Neural crest cell (in vitro differentiated cells): ENCODE results near the gene FLRT2. TPM values are rescaled to one million over a fixed set of nuclear protein-coding genes. Genes with fewer than 3 reads are reported as not detected.

Source experiments
- DNase-seq: peaks from one replicate; pipeline ENCODE4 v3.0.0; 2021; ENCODE audit warnings: low read depth, mixed read lengths, low spot score
- H3K27ac Mint-ChIP-seq: one replicate; pipeline ENCODE4 v1.8.0; 2021; ENCODE audit warnings: mild to moderate bottlenecking, mixed read lengths; ENCODE audit not compliant: unreplicated experiment
- H3K27me3 Mint-ChIP-seq: 2 replicates; pipeline ENCODE4 v1.8.0; 2021; ENCODE audit warnings: low read depth, mild to moderate bottlenecking, mixed read lengths
- H3K36me3 Mint-ChIP-seq: 2 replicates; pipeline ENCODE4 v1.8.0; 2021; ENCODE audit warnings: low read depth, mild to moderate bottlenecking, mixed read lengths
- H3K4me1 Mint-ChIP-seq: 2 replicates; pipeline ENCODE4 v1.8.0; 2021; ENCODE audit warnings: mixed read lengths
- H3K4me3 Mint-ChIP-seq: one replicate; pipeline ENCODE4 v1.8.0; 2021; ENCODE audit warnings: mild to moderate bottlenecking, mixed read lengths
- H3K9me3 Mint-ChIP-seq: 2 replicates; pipeline ENCODE4 v1.8.0; 2021; ENCODE audit warnings: mixed read lengths
- total RNA-seq: library from RNA; stranded (reverse); gene quantifications from 2 replicates; pipeline ENCODE4 v1.2.1, GENCODE V29; 2021
- TF ChIP-seq, protein P1 (sequence below): fragments of 200-600 bp; sonication (generic); conservative IDR thresholded peaks from 2 replicates; pipeline ENCODE4 v1.5.0; 2021; ENCODE audit warnings: antibody characterized with exemption, mild to moderate bottlenecking

FLRT2 gene
- total RNA-seq, 1 donor from 2014 or later = 13.5 TPM

DNA sequence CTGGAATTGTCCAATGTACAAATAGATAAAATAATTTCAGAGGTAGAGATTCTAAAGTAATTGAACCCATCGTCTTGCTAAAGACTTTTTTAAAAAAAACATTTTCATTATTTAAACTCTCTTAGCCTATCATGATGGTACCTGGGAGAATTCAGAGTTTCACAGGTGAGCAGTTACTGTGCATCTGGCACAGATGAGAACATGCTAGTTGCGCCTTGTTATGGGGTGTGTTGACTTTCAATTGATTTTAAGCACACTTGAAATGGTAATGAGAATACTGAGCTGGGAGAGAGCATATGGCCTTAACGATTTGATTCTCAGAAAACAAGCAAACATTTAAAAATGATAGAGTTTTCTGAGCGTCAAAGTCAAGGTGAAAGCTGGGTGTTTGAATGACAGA lies 66.6 kb downstream of the FLRT2 start:
- H3K36me3 Mint-ChIP-seq = peaks cover 2% of the 10 kb centered on the region
- TF ChIP-seq, protein P1, sequence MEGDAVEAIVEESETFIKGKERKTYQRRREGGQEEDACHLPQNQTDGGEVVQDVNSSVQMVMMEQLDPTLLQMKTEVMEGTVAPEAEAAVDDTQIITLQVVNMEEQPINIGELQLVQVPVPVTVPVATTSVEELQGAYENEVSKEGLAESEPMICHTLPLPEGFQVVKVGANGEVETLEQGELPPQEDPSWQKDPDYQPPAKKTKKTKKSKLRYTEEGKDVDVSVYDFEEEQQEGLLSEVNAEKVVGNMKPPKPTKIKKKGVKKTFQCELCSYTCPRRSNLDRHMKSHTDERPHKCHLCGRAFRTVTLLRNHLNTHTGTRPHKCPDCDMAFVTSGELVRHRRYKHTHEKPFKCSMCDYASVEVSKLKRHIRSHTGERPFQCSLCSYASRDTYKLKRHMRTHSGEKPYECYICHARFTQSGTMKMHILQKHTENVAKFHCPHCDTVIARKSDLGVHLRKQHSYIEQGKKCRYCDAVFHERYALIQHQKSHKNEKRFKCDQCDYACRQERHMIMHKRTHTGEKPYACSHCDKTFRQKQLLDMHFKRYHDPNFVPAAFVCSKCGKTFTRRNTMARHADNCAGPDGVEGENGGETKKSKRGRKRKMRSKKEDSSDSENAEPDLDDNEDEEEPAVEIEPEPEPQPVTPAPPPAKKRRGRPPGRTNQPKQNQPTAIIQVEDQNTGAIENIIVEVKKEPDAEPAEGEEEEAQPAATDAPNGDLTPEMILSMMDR = no peak

DNA sequence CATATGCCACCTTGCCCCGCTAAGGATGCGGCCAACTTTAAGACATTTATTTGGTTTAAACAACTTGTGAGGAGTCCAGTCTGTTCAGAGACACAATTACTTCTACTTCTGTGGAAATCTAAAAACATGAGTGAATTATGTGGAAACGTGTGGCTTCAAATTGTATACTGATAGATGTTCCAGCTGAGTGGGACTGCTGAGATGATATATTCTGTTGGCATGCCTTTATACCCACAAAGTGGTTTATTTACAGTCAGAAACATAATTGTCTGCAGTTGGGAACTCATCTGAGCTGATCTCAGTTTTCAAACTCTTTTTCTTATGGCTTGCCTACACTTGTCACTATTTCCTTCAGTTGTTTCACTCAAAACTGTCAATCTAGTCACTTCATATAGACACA lies 67.8 kb downstream of the FLRT2 start:
- H3K36me3 Mint-ChIP-seq = peaks cover 2% of the 10 kb centered on the region
- H3K27me3 Mint-ChIP-seq = no peaks in the 10 kb centered on the region
- no peaks in the 10 kb centered on the region for H3K9me3 Mint-ChIP-seq
- no peak overlapping the region for H3K4me3 Mint-ChIP-seq
- no peak overlapping the region for H3K27ac Mint-ChIP-seq
- H3K4me1 Mint-ChIP-seq = peaks cover 8% of the 10 kb centered on the region
- TF ChIP-seq, protein P1 = no peak
- DNase-seq = no peak

More for the DNA sequence above, 66.6 kb downstream of the FLRT2 start:
- Mint-ChIP-seq H3K4me3 (no peak overlapping the region), H3K27ac (no peak overlapping the region), H3K4me1 (peaks cover 3% of the 10 kb centered on the region), H3K27me3 (no peaks in the 10 kb centered on the region), H3K9me3 (no peaks in the 10 kb centered on the region)
- DNase-seq = no peak

DNA sequence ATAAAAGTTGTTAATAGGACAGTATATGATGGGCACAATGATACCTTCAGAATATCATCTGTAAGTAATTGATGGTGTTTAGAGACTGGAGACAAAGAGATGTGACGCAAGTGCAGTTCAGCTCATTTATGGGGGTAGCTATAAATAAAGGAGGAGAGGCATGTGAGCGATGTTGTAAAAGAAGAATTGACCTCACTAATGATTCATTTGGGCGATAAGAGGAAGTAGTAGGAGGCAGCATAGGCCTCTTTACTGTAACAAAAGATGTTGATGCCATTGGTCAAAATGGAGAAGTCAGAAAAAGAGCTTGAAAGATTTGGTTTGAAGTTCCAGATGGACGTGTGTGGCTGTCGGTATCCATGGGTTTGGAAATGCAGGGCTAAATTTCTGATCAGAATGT lies 70.0 kb downstream of the FLRT2 start:
- no peaks in the 10 kb centered on the region for H3K9me3 Mint-ChIP-seq
- H3K27me3 Mint-ChIP-seq = no peaks in the 10 kb centered on the region
- peaks cover 21% of the 10 kb centered on the region for H3K4me1 Mint-ChIP-seq
- TF ChIP-seq, protein P1 = no peak
- no peak for DNase-seq
- H3K4me3 Mint-ChIP-seq = no peak overlapping the region
- H3K27ac Mint-ChIP-seq = no peak overlapping the region
- peaks cover 2% of the 10 kb centered on the region for H3K36me3 Mint-ChIP-seq

DNA sequence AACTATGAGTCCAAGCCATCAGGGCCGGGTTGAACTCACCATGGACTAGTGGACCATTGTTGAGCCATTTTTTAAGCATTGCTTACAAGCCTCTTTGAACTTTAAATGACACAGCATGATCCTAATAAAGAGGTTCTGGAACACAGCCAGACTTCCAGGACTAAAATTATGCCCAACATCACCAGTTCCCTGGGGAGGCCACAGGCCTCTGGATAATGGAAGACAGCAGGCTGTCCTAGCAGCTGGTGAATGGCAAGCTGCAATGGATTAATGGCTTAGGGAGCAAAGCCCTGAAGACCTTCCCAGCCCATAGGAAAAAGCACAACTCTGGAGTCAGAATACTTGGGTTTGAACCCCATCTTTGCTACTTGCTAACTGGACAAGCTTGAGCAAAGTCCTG lies 71.3 kb downstream of the FLRT2 start:
- Mint-ChIP-seq H3K36me3 (peaks cover 2% of the 10 kb centered on the region), H3K27me3 (no peaks in the 10 kb centered on the region), H3K27ac (no peak overlapping the region), H3K9me3 (no peaks in the 10 kb centered on the region), H3K4me3 (no peak overlapping the region), H3K4me1 (peaks cover 24% of the 10 kb centered on the region)
- no peak for DNase-seq
- TF ChIP-seq, protein P1 = no peak

DNA sequence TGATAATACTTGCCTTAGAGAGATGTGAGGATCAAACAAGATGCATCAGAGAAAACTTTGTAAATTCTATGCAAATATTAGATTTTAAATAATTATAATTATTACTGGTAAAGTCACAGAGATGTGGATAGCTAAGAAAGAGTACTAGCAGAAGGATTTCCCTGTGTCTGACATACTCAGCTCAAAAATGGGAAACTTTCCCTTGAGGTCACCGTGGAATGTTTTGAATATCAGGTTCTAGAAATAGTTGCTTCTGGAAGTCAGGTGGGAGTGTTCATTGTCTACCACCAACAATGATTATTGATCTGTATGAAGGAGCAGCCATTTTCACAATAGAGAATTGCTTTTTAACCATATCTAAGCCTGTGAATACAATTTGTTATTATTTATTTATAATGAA lies 71.7 kb downstream of the FLRT2 start:
- no peak for DNase-seq
- Mint-ChIP-seq H3K36me3 (peaks cover under 1% of the 10 kb centered on the region), H3K27me3 (no peaks in the 10 kb centered on the region), H3K4me3 (no peak overlapping the region), H3K27ac (no peak overlapping the region), H3K9me3 (no peaks in the 10 kb centered on the region), H3K4me1 (peaks cover 24% of the 10 kb centered on the region)
- TF ChIP-seq, protein P1 = no peak

DNA sequence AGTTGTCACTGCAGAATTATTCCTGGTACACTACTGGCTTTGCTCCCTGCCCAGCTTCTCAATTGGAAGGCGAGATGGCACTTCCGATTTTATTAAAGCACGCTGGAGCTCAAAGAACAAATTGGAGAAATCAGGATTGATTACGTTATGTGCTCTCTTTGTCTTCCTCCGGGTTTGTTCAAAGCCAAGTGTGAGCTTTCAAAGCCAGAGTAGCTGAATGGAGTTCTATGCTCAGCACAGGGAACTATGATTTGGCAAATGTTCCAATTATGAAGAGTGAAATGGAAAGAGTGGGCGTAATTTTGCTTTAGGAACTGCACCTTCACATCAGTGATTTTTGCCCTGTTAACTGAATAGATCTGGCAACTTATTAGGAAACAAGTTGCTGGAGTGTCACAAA lies 72.4 kb downstream of the FLRT2 start:
- no peak for DNase-seq
- H3K4me1 Mint-ChIP-seq = peaks cover 24% of the 10 kb centered on the region
- no peaks in the 10 kb centered on the region for H3K27me3 Mint-ChIP-seq
- H3K9me3 Mint-ChIP-seq = no peaks in the 10 kb centered on the region
- TF ChIP-seq, protein P1 = no peak
- no peak overlapping the region for H3K27ac Mint-ChIP-seq
- H3K36me3 Mint-ChIP-seq = no peaks in the 10 kb centered on the region
- no peak overlapping the region for H3K4me3 Mint-ChIP-seq
